A549 (cell line): ENCODE results near the gene LCNL1.

Source experiments
- ESRRA ChIP-seq: fragments of 150-350 bp; IDR thresholded peaks from 2 replicates; pipeline ENCODE4 v1.6.1; 2014; ENCODE audit warnings: mild to moderate bottlenecking, low read length, borderline replicate concordance
- TF ChIP-seq, protein P1 (sequence below): fragments of >200 bp; sonication (Bioruptor Twin); formaldehyde crosslinking; IDR thresholded peaks from 3 replicates; pipeline ENCODE4 v1.5.1; 2016
- TF ChIP-seq, protein P2 (sequence below): fragments of 200-600 bp; sonication (generic); IDR thresholded peaks from 2 replicates; pipeline ENCODE4 v1.6.1; 2016; ENCODE audit warnings: antibody characterized with exemption, mild to moderate bottlenecking, moderate library complexity

DNA sequence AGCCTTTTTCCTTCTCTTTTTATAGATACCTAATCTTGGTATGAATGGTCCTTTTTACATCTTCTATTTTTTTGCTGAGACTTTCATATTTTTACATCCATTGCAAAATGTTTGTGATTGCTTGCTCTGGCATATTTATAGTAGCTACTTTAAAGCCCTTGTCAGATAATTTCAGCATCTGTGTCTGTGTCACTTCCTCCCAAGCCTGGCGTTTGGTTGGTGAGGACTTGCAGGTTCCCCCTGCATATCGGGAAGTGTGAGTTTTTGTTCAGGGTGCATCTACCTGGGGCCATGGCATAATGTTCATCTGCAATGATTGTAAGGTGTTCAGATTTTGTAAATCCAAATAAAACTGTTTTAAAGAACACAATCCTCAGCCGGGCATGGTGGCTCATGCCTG, 47.1 kb upstream of the LCNL1 start:
- TF ChIP-seq, protein P1, sequence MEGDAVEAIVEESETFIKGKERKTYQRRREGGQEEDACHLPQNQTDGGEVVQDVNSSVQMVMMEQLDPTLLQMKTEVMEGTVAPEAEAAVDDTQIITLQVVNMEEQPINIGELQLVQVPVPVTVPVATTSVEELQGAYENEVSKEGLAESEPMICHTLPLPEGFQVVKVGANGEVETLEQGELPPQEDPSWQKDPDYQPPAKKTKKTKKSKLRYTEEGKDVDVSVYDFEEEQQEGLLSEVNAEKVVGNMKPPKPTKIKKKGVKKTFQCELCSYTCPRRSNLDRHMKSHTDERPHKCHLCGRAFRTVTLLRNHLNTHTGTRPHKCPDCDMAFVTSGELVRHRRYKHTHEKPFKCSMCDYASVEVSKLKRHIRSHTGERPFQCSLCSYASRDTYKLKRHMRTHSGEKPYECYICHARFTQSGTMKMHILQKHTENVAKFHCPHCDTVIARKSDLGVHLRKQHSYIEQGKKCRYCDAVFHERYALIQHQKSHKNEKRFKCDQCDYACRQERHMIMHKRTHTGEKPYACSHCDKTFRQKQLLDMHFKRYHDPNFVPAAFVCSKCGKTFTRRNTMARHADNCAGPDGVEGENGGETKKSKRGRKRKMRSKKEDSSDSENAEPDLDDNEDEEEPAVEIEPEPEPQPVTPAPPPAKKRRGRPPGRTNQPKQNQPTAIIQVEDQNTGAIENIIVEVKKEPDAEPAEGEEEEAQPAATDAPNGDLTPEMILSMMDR: no peak
- TF ChIP-seq ESRRA: no peak
- TF ChIP-seq, protein P2, sequence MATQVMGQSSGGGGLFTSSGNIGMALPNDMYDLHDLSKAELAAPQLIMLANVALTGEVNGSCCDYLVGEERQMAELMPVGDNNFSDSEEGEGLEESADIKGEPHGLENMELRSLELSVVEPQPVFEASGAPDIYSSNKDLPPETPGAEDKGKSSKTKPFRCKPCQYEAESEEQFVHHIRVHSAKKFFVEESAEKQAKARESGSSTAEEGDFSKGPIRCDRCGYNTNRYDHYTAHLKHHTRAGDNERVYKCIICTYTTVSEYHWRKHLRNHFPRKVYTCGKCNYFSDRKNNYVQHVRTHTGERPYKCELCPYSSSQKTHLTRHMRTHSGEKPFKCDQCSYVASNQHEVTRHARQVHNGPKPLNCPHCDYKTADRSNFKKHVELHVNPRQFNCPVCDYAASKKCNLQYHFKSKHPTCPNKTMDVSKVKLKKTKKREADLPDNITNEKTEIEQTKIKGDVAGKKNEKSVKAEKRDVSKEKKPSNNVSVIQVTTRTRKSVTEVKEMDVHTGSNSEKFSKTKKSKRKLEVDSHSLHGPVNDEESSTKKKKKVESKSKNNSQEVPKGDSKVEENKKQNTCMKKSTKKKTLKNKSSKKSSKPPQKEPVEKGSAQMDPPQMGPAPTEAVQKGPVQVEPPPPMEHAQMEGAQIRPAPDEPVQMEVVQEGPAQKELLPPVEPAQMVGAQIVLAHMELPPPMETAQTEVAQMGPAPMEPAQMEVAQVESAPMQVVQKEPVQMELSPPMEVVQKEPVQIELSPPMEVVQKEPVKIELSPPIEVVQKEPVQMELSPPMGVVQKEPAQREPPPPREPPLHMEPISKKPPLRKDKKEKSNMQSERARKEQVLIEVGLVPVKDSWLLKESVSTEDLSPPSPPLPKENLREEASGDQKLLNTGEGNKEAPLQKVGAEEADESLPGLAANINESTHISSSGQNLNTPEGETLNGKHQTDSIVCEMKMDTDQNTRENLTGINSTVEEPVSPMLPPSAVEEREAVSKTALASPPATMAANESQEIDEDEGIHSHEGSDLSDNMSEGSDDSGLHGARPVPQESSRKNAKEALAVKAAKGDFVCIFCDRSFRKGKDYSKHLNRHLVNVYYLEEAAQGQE: no peak
